HepG2 (cell line): ENCODE data around the gene TMEM253. TPM values are rescaled to one million over a fixed set of nuclear protein-coding genes. Genes with fewer than 3 reads are reported as not detected.

Source experiments
- ATF7-NPFF ChIP-seq: sonication (generic); formaldehyde crosslinking; IDR thresholded peaks from 2 replicates; pipeline ENCODE4 v1.8.1; 2023; ENCODE audit warnings: mild to moderate bottlenecking, low read depth, missing genetic modification reagents, moderate library complexity
- GFI1 ChIP-seq: sonication (generic); formaldehyde crosslinking; IDR thresholded peaks from 2 replicates; pipeline ENCODE4 v1.5.0; 2020; ENCODE audit warnings: missing genetic modification reagents, mild to moderate bottlenecking, borderline replicate concordance
- GTF2F1 ChIP-seq: fragments of 150-350 bp; IDR thresholded peaks from 2 replicates; pipeline ENCODE4 v1.6.1; 2014; ENCODE audit warnings: low read length
- KDM5A ChIP-seq: fragments of 200-600 bp; sonication (generic); IDR thresholded peaks from 2 replicates; pipeline ENCODE4 v1.7.0; 2018; ENCODE audit warnings: antibody characterized with exemption, mild to moderate bottlenecking, low read length, borderline replicate concordance
- ONECUT2 ChIP-seq: sonication (generic); formaldehyde crosslinking; IDR thresholded peaks from 2 replicates; pipeline ENCODE4 v1.4.0; 2020; ENCODE audit warnings: missing genetic modification reagents
- PPARG ChIP-seq: conservative IDR thresholded peaks from 2 replicates; pipeline ENCODE4 v1.6.1; 2016; ENCODE audit warnings: missing biosample characterization, missing genetic modification reagents
- RCOR2 ChIP-seq: IDR thresholded peaks from 2 replicates; pipeline ENCODE4 v1.6.1; 2016; ENCODE audit warnings: missing biosample characterization, missing genetic modification reagents
- RXRB ChIP-seq: IDR thresholded peaks from 2 replicates; pipeline ENCODE4 v1.6.1; 2016; ENCODE audit warnings: borderline replicate concordance, missing genetic modification reagents, missing compliant biosample characterization
- SMAD3 ChIP-seq: sonication (generic); formaldehyde crosslinking; IDR thresholded peaks from 2 replicates; pipeline ENCODE4 v1.4.0; 2020; ENCODE audit warnings: missing genetic modification reagents
- SNAPC2 ChIP-seq: sonication (generic); formaldehyde crosslinking; IDR thresholded peaks from 2 replicates; pipeline ENCODE4 v1.8.1; 2022; ENCODE audit warnings: mild to moderate bottlenecking, missing genetic modification reagents
- SOX6 ChIP-seq, 2 experiments: fragments of 450-650 bp in 1 of 2; sonication (generic) in 1 of 2; formaldehyde crosslinking in 1 of 2; IDR thresholded peaks; 2 replicates each; pipeline versions ENCODE4 v1.4.0 to v1.6.1; 2017 to 2020; ENCODE audit warnings: antibody characterized with exemption in 1 of 2, mild to moderate bottlenecking in 1 of 2, missing genetic modification reagents in 1 of 2
- SRSF9 ChIP-seq: fragments of 200-400 bp; formaldehyde crosslinking; IDR thresholded peaks from 2 replicates; pipeline ENCODE4 v1.6.1; 2018; ENCODE audit warnings: borderline replicate concordance, mild to moderate bottlenecking, low read depth, low read length; ENCODE audit not compliant: insufficient read depth, poor library complexity, severe bottlenecking
- SYNCRIP ChIP-seq: fragments of 200-400 bp; formaldehyde crosslinking; IDR thresholded peaks from 2 replicates; pipeline ENCODE4 v1.6.1; 2018; ENCODE audit warnings: mild to moderate bottlenecking, low read depth, low read length; ENCODE audit not compliant: insufficient read depth
- TEAD3 ChIP-seq: optimal IDR thresholded peaks from 2 replicates; pipeline ENCODE3; 2016; ENCODE audit warnings: borderline replicate concordance
- THYN1 ChIP-seq: sonication (generic); formaldehyde crosslinking; IDR thresholded peaks from 2 replicates; pipeline ENCODE4 v1.8.1; 2023; ENCODE audit warnings: low read depth, mild to moderate bottlenecking, moderate library complexity, missing genetic modification reagents, borderline replicate concordance
- ZFP36 ChIP-seq: fragments of 150-350 bp; IDR thresholded peaks from 2 replicates; pipeline ENCODE4 v1.6.1; 2018; ENCODE audit warnings: borderline replicate concordance, low read length, low read depth; ENCODE audit not compliant: partially characterized antibody
- ZFX ChIP-seq: sonication (generic); formaldehyde crosslinking; IDR thresholded peaks from 2 replicates; pipeline ENCODE4 v1.4.0; 2020; ENCODE audit warnings: mild to moderate bottlenecking, low read depth, missing genetic modification reagents, moderate library complexity
- ZMAT3 ChIP-seq: sonication (generic); formaldehyde crosslinking; conservative IDR thresholded peaks from 2 replicates; pipeline ENCODE4 v1.7.0; 2021; ENCODE audit warnings: missing genetic modification reagents
- ZMYM4 ChIP-seq: sonication (generic); formaldehyde crosslinking; IDR thresholded peaks from 2 replicates; pipeline ENCODE4 v1.8.1; 2023; ENCODE audit warnings: mild to moderate bottlenecking, missing genetic modification reagents
- ZNF317 ChIP-seq: sonication (generic); formaldehyde crosslinking; IDR thresholded peaks from 2 replicates; pipeline ENCODE4 v1.5.0; 2020; ENCODE audit warnings: mild to moderate bottlenecking, missing genetic modification reagents
- ZNF589 ChIP-seq: sonication (generic); formaldehyde crosslinking; conservative IDR thresholded peaks from 2 replicates; pipeline ENCODE4 v1.8.0; 2022; ENCODE audit warnings: mild to moderate bottlenecking, moderate library complexity, missing genetic modification reagents
- ZNF772 ChIP-seq: sonication (generic); formaldehyde crosslinking; IDR thresholded peaks from 2 replicates; pipeline ENCODE4 v1.5.0; 2020; ENCODE audit warnings: mild to moderate bottlenecking, missing genetic modification reagents
- polyA plus RNA-seq, 8 experiments: library from polyadenylated mRNA; depleted of rRNA in 3 of 8; stranded (reverse) in 7 of 8; unstranded in 1 of 8; fragments of >200 nt; fragmentation: Illumina TruSeq in 4 of 8; extraction: Trizol in 4 of 8; gene quantifications; 2 replicates each; pipeline versions ENCODE4 v1.2.1 to v1.2.3, GENCODE V29; 2011 to 2016; ENCODE audit warnings: low read depth in 4 of 8, missing spikeins in 1 of 8, mixed read lengths in 1 of 8; ENCODE audit not compliant: insufficient read depth in 1 of 8
- total RNA-seq, 5 experiments: library from RNA; depleted of rRNA; stranded (reverse); fragments of >200 nt; fragmentation: Illumina TruSeq; extraction: Trizol; gene quantifications; 2 replicates each; pipeline ENCODE4 v1.2.3, GENCODE V29; 2016; ENCODE audit warnings: low read depth in 1 of 5
- TF ChIP-seq, protein P1 (sequence below), 2 experiments: sonication (generic) in 1 of 2; formaldehyde crosslinking in 1 of 2; IDR thresholded peaks; 2 replicates each; pipeline versions ENCODE4 v1.4.0 to v1.6.1; 2018 to 2020; ENCODE audit warnings: missing genetic modification reagents in 2 of 2, borderline replicate concordance in 1 of 2, low read depth in 1 of 2, mild to moderate bottlenecking in 1 of 2, missing biosample characterization in 1 of 2
- TF ChIP-seq, protein P2 (sequence below): sonication (generic); formaldehyde crosslinking; IDR thresholded peaks from 2 replicates; pipeline ENCODE4 v1.8.1; 2023; ENCODE audit warnings: mild to moderate bottlenecking, moderate library complexity, missing genetic modification reagents
- TF ChIP-seq, protein P3 (sequence below): sonication (generic); formaldehyde crosslinking; IDR thresholded peaks from 2 replicates; pipeline ENCODE4 v1.8.1; 2022; ENCODE audit warnings: mild to moderate bottlenecking, missing genetic modification reagents

TMEM253 gene
- total and polyA plus RNA-seq, 2 of the 13 experiments (the other 11 are each of a cell fraction or from before 2014, with no cell fraction given): 0.29 to 0.45 TPM

DNA sequence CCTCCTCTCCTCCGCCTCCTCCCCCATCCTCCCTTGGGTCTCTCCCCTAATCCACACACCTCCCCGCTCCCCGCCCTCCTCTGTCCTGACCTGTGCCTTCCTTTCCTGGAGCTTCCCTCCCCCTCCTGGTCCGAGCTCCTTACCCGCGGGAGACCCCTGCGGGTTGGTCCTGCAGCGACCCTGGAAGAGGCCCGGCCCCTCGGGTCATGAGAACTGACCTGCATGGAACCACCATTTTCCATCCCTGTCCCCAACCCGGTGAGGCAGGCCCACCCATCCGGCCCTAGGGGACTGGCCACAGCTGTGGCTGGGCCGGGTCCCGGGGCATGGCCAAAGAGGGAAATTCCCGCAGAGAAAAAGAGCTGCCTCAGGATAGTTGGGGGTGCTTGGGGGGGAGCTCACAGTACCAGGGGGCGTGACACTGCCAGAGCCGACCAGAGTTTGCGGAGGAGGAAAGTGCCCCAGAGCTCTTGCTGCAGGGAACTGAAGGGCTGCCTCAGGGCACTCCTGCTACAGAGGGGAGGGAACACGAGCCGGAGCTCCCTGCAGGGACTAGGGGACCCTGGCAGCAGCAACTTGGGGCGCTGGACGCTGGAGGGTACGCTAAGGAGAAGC is 30.1 kb upstream of the TMEM253 start (continued):
- TF ChIP-seq ZNF317: 0 out of 2 replicates have a peak, but pooled peaks have one; percentile 23
- TF ChIP-seq GFI1: no peak
- no peak for TF ChIP-seq SMAD3 (CRISPR knock-in tag)
- no peak for TF ChIP-seq SYNCRIP
- no peak for TF ChIP-seq ONECUT2 (CRISPR knock-in tag)
- peak; percentile 78; the same call in 1 of the 2 replicates for TF ChIP-seq ZMAT3 (CRISPR knock-in tag)
- peak; percentile 62; the same call in 1 of the 2 replicates for TF ChIP-seq RXRB (CRISPR knock-in tag)
- TF ChIP-seq, protein P1, sequence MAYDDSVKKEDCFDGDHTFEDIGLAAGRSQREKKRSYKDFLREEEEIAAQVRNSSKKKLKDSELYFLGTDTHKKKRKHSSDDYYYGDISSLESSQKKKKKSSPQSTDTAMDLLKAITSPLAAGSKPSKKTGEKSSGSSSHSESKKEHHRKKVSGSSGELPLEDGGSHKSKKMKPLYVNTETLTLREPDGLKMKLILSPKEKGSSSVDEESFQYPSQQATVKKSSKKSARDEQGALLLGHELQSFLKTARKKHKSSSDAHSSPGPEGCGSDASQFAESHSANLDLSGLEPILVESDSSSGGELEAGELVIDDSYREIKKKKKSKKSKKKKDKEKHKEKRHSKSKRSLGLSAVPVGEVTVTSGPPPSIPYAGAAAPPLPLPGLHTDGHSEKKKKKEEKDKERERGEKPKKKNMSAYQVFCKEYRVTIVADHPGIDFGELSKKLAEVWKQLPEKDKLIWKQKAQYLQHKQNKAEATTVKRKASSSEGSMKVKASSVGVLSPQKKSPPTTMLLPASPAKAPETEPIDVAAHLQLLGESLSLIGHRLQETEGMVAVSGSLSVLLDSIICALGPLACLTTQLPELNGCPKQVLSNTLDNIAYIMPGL (CRISPR knock-in tag; IDR thresholded peaks at IDR 0.05; ENCODE audit: borderline replicate concordance in 1 of 2, low read depth in 1 of 2): peak in 1 of 2 experiments; percentile 90; a peak in 2 of 4 replicates
- peak; percentile 50; the same call in 1 of the 2 replicates for TF ChIP-seq KDM5A
- peak; percentile 4; the same call in 1 of the 2 replicates for TF ChIP-seq ZMYM4
- TF ChIP-seq TEAD3: no peak
- TF ChIP-seq SRSF9: no peak
- TF ChIP-seq, protein P2, sequence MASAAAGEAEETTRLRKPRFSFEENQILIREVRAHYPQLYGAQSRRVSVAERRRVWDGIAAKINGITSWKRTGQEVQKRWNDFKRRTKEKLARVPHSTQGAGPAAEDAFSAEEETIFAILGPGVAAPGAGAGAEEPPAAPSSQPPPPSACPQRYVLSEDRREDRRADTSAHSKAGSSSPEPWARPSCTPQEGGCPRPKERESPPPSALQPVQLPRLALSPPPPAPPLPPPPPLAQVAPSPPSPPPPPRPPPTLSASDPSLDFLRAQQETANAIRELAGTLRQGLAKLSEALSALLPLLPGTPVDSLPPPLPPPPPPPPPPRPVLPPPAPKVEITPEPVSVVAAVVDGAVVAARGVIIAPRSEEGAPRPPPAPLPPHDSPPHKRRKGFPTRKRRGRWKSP (CRISPR knock-in tag): peak; percentile 38; the same call in 1 of the 2 replicates
- no peak for TF ChIP-seq THYN1 (CRISPR knock-in tag)
- no peak for TF ChIP-seq ZNF772 (CRISPR knock-in tag)
- no peak for TF ChIP-seq RCOR2 (CRISPR knock-in tag)
- TF ChIP-seq ZFP36: no peak
- 0 out of 2 replicates have a peak, but pooled peaks have one; percentile 31 for TF ChIP-seq SNAPC2 (CRISPR knock-in tag)
- peak; percentile 25; the same call in 1 of the 2 replicates for TF ChIP-seq ZFX (CRISPR knock-in tag)
- TF ChIP-seq, protein P3, sequence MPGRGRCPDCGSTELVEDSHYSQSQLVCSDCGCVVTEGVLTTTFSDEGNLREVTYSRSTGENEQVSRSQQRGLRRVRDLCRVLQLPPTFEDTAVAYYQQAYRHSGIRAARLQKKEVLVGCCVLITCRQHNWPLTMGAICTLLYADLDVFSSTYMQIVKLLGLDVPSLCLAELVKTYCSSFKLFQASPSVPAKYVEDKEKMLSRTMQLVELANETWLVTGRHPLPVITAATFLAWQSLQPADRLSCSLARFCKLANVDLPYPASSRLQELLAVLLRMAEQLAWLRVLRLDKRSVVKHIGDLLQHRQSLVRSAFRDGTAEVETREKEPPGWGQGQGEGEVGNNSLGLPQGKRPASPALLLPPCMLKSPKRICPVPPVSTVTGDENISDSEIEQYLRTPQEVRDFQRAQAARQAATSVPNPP (CRISPR knock-in tag): no peak
- TF ChIP-seq ATF7-NPFF: no peak; the same call in 1 of the 2 replicates
- TF ChIP-seq SOX6 (IDR thresholded peaks at IDR 0.05): no peak
- TF ChIP-seq SOX6 (CRISPR knock-in tag; IDR thresholded peaks at IDR 0.05): no peak; the same call in 1 of the 2 replicates
- TF ChIP-seq GTF2F1: no peak
- no peak for TF ChIP-seq ZNF589 (CRISPR knock-in tag)
- peak; percentile 89 for TF ChIP-seq PPARG
